Stimulated activated CD8-positive, alpha-beta memory T cell treated with anti-CD3 and anti-CD28 coated beads, Interleukin-2, amount 100 ng/mL, for 48 hours (primary cell): Measurements from ENCODE around the gene CCDC194.

Source experiments
- DNase-seq, 2 donors: peaks; one replicate each; pipeline ENCODE4 v3.0.0-alpha.2; 2020; ENCODE audit warnings: low read depth in 2 of 2

Gene CCDC194

GRCh38 chr19:17393914-17394313, at the start of gene CCDC194:
Gene CCDC194, minus strand, starts transcription at chr19:17394196. Its CDS starts 38 bp downstream, at chr19:17394158.
- no peak for DNase-seq

DNA sequence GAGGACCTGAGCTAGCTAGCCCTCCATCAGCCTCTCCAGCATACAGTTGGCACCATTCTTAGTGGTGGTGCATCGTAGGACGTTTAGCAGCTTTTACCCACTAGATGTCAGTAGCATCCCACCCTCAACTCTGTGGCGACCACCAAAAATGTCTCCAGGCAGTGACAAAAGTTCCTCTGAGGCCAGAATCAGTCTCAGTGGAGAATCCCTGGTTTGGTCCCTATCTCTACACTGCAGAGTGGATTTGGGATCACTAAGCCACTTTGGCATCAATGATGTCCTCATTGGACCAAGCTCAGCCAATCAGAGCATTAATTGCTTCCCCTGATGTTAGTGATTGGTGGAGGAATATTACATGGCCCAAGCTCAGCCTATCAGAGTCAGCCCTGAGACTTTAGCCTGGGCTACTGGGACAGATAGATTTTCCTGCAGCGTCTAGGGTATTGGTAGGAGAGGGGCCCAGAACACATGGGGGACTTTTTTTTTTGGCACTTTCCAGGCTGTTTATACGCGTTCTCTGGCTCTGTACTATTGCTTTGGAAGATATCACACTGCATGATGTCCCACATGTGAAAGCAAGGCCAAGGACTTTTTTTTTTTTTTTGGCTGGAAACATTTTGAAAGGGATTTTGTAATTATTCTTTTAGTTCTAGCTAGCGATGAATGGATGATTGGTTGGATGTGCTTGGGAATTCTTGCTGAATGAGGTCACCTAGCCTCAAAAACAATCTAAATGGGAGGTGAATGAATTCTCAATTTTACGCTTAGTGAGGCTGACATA, 47.4 kb upstream of the CCDC194 start:
- no peak for DNase-seq

DNA sequence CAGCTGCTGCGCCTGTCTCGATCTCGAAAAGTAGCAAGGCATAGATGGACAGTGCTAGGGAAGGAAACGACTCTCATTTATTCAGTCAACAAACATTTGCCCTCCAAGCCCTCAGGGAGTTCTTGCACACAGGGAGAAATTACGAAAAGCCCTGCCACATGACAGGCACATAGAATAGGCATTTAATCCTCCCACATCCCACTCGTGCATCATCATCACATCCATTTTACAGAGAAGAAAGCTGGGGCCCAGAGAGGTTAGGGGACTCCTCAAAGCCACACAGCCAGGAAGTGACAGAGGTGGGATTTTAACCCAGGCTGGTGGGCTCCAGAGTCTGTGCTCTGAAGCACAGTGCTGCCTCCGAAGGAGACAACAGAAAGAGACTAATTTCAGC, 42.9 kb upstream of the CCDC194 start:
- DNase-seq, result no peak

DNA sequence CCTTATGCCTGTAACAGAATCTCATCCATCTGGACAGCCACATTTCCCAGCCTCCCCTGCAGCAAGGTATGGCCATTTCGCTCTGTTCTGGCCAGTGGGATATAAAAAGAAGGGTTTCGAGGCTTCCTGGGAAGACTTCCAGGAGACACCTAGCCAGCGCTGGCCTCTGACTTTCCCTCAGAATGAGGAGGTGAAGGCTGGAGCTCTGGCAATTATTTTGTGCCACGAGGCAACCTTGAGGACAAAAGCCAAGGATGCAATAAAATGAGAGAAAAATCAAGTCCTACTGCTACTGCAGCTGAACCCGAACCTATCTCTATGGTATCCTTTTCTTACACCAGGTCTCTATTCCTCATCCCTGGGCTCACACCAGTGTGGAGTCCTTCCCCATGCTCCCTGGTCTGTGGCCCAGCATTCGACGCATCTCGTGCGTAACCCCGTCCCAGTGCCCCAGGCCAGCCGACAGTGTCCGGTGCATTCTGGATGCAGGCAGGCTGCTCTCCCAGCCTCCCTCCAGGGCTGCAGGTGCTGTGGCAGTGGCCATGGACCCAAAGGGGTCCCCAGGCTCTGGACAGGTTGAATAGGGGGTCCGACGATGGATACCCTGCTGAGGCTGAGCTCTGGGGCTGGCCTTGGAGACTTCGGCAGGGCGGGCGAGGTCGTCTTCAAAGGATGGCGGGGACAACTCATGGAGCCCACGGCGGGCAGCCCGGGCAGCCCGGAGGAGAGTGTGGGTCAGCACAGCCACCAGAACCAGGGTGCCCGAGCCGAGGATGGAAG, 42.3 kb upstream of the CCDC194 start:
- no peak for DNase-seq

DNA sequence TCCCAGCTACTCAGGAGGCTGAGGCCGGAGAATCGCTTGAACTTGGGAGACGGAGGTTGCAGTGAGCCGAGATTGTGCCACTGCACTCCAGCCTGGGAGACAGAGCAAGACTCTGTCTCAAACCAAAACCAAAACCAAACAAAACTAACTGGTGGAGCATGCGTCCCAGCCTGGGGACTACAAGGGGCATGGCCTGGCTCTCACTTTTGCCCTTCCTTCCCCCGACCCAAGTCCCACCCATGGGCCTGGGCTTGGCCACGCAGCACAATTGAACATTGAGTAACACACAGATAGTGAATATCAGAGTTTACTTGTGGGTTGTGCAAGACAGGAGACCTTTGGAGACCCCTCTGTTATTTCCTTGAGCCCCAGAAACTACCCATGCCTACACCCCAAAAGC, 41.2 kb upstream of the CCDC194 start:
- no peak for DNase-seq

GRCh38 chr19:17431417-17431816, 37.4 kb upstream of the CCDC194 start:
- no peak for DNase-seq

- no peak for DNase-seq
Measured at GRCh38 chr19:17429641-17430113, 35.7 kb upstream of the CCDC194 start.

- DNase-seq, result no peak
Measured at GRCh38 chr19:17424743-17425365, 30.9 kb upstream of the CCDC194 start.

GRCh38 chr19:17423429-17424208, 29.6 kb upstream of the CCDC194 start:
- DNase-seq, result no peak

DNA sequence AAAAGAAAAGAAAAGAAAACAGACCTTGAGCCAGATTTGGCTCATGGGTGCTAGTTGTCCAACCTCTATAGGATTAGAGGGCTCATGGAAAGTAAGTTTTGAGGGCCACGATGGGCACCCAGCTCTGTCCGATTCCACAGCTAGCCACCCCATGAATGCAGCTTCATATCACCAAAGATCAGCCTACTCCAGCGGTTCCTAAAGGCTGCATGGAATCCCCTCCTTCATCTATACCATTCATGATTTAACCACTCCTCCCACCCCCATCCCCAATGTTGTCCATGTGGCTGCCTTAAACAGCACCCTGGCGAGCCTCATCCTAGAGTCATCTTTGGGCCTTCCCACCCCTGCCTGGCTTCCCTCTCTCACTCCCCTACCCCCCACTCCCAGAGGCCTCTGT, 27.9 kb upstream of the CCDC194 start:
- no peak for DNase-seq

- DNase-seq, result peak in 1 of 2 donors; percentile 17
Measured at GRCh38 chr19:17420475-17420924, 26.5 kb upstream of the CCDC194 start.

GRCh38 chr19:17419621-17420474, 25.9 kb upstream of the CCDC194 start, which contains the start of gene MVB12A:
Gene MVB12A, plus strand, starts transcription at chr19:17420047. Its CDS starts 89 bp downstream, at chr19:17420136.
- DNase-seq, result peak; percentile 88 to 92

- no peak for DNase-seq
Measured at GRCh38 chr19:17419154-17419620, 25.2 kb upstream of the CCDC194 start.

- DNase-seq, result no peak
Measured at GRCh38 chr19:17418710-17419109, 24.7 kb upstream of the CCDC194 start.

- DNase-seq, result no peak
Measured at GRCh38 chr19:17415121-17415520, 21.1 kb upstream of the CCDC194 start.

GRCh38 chr19:17414097-17414496, 20.1 kb upstream of the CCDC194 start:
- no peak for DNase-seq

DNA sequence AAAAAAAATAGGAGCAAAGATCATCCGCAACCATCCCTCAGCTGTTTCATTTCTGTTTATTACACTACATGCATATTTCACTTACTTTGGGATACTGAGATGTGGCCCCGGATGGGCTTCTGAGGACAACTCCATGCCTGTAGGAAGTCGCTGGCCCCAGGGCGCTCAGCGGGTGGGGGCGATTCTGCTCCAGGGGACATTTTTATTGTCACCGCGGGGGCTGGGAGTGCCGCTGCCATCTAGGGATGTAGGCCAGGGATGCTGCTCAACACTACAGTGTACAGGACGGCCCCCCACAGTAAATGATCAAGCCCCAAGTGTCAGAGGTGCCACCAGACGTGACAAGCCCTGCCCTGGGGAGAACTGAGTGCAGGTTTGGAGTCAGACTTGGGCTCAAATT, 17.8 kb upstream of the CCDC194 start:
- DNase-seq, result no peak

GRCh38 chr19:17409990-17410389, 16.0 kb upstream of the CCDC194 start:
- DNase-seq, result no peak

GRCh38 chr19:17406887-17407196, 12.8 kb upstream of the CCDC194 start:
- DNase-seq, result no peak

- no peak for DNase-seq
Measured at GRCh38 chr19:17406046-17406886, 12.3 kb upstream of the CCDC194 start.
